ENCODE measurements around the gene ZNF579.

ZNF579 gene

DNA sequence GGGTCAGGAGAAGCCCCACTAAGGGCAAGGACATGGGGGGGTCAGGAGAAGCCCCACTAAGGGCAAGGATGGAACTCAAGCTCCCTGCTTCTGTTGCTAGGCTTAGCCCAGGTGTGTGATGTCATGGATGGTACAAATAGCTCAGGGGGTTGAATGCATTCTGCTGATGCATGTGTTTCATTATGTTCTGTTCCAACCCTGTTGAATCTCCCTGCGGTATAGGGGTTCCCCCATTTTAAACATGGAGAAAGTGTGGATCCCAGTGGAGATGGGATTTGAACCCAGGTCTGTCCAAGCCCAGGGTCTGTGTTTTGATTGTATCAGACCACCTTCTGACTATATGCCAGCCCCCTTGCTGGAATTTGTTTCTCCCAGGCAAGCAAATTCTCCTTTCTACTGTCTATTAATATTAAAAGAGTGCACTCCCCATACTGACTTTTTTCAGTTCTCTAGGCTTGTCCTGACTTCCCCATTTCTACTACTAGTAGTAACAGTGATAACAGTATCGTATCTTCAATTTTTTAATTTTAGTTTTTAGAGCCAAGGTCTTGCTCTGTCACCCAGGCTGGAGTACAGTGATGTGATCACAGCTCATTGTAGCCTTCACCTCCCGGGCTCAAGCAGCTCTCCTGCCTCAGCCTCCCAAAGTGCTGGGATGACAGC, 31.5 kb upstream of the ZNF579 start:
- TF ChIP-seq, protein P1, sequence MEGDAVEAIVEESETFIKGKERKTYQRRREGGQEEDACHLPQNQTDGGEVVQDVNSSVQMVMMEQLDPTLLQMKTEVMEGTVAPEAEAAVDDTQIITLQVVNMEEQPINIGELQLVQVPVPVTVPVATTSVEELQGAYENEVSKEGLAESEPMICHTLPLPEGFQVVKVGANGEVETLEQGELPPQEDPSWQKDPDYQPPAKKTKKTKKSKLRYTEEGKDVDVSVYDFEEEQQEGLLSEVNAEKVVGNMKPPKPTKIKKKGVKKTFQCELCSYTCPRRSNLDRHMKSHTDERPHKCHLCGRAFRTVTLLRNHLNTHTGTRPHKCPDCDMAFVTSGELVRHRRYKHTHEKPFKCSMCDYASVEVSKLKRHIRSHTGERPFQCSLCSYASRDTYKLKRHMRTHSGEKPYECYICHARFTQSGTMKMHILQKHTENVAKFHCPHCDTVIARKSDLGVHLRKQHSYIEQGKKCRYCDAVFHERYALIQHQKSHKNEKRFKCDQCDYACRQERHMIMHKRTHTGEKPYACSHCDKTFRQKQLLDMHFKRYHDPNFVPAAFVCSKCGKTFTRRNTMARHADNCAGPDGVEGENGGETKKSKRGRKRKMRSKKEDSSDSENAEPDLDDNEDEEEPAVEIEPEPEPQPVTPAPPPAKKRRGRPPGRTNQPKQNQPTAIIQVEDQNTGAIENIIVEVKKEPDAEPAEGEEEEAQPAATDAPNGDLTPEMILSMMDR (conservative IDR thresholded peaks at IDR 0.05; ENCODE audit: low read depth, low read length): no peak

DNA sequence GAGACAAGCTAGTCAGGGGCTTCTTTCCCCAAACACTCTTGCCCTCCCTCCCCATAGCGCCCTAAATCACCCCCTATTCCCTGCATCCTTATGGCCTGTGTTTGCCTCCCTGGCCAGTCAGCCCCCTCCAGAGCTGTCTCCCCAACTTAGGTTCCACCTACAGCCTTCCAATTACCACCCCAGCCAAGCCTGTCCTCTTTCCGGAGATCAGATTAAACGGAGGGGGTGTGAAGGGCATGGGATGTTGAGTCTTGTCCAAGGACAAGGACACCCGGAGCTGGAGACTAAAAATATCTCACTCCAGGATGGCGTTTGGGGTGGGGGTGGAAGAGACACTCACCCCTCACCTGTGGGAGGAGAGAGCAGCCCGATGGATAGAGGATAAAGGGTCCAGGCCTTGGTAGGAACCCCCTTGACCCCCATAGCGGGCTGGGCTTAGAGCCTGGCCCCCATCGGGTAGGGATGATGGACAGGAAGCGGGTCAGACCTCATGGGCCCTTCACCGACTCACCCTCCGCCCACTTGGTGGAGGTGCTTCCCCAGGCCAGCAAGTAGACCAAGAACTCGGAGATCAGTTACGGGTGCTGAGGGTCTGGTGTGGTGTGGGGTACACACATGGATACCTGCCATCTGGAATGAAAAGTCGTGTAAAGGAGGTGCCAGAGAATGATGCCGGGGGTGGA, 30.8 kb upstream of the ZNF579 start:
- DNase-seq (ENCODE audit: low read depth): no peak
- no peak overlapping the region for H3K4me3 ChIP-seq (ENCODE audit: low read length)
- TF ChIP-seq, protein P1 (conservative IDR thresholded peaks at IDR 0.05; ENCODE audit: low read depth, low read length): no peak

More for the DNA sequence above, 31.5 kb upstream of the ZNF579 start:
- DNase-seq (ENCODE audit: low read depth): no peak
- no peak overlapping the region for H3K4me3 ChIP-seq (ENCODE audit: low read length)

DNA sequence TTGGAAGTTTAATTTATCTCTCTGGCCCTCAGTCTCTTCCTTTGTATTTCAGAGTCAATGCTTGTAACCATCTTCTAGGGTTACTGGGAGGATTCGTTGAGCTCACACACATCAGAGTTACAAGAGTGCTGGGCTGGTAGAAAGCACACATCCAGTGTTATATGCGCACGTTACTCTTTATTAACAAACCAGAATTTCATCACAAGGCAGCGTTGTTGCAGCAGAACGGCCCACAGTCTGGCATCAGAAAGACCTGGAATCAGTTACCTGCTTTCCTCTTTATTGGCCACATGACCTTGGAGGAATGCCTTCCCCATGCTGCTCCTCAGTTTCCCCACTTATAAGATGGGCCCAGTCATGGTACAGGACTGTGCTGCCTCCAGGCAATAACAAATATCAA, 28.7 kb upstream of the ZNF579 start:
- TF ChIP-seq, protein P1 (conservative IDR thresholded peaks at IDR 0.05; ENCODE audit: low read depth, low read length): no peak
- no peak overlapping the region for H3K4me3 ChIP-seq (ENCODE audit: low read length)
- no peak for DNase-seq (ENCODE audit: low read depth)

DNA sequence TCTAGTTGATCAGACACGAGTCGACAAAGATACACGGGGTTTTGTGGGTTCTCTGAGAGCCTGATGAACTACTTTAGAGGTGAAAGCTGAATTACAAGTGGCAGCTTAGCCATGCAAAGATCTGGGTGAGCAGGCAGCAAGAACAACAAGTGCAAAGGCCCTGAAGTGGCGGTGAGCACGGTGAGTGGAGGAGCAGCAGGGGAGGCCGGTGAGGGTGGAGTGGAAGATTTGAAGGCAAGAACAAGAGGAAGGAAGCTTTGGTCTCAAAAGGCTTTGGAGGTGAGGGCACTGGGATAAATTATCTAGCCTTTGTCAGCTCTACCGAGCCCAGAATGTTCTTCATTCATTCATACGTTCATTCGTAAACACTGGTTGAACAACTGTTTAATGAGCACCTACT, 26.2 kb upstream of the ZNF579 start:
- TF ChIP-seq, protein P1 (conservative IDR thresholded peaks at IDR 0.05; ENCODE audit: low read depth, low read length): no peak
- no peak for DNase-seq (ENCODE audit: low read depth)
- H3K4me3 ChIP-seq (ENCODE audit: low read length): peak overlapping the region; percentile 92

DNA sequence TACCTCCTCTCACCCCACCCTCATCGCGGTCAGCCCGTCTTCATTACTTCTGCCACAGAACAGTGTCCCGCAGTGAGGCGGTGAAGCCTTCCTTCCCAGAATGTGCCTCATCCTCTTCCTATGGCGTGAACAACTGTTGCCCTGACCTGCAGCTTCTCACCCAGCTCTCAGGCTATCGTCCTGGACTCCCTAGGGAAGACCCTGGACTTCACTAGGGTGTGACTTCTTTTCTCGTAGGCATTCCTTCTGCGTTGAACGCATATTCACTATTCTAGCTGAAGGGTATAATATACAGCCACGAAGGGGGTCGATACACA, 25.8 kb upstream of the ZNF579 start:
- TF ChIP-seq, protein P1 (conservative IDR thresholded peaks at IDR 0.05; ENCODE audit: low read depth, low read length): no peak
- no peak for DNase-seq (ENCODE audit: low read depth)

DNA sequence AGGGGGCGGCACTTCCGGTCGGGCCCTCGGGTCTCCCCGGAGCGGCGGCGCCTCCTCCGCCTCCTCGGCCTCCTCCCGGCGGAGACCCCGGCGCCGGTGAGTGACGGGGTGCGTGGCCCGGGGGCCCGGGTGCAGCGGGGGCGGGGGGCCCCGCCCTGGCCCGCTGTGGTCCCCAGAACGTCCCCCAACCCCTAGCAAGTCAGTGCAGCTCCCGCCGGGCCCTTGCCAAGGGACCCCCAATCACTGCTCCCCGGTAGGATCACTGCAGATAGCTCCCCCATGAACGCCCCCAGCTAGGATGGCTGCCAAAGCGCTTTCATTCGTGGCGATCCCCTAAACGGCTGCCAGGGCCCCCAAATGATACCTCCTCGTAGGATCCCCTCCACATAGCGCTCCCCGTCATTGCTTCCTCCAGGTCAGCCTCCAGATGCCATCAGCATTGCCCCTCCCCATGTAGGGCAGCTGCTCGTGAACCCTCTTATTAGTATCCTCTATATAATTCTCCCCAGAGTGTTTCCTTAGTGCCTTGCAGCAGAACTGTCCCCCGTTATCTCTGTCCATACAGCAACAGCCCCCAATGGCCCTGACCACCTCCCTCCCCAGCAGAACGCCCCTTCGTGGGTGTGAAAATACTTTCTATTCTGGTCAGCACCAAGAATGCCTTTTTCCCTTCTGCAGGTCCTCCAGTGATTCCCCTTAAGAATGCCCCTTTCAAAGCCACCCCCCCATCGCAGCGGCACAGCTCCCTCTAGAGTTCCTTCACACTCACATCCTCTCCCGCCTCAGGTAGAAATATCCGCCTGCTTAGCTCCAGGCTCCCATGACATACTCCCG, 25.2 kb upstream of the ZNF579 start, which contains the start of gene ZNF865:
TSS of gene ZNF865 (plus strand) at position 11 of the 834 bp plus-strand sequence. CDS start 7,972 bp downstream, outside the sequence.
- DNase-seq (ENCODE audit: low read depth): peak; percentile 69
- TF ChIP-seq, protein P1 (conservative IDR thresholded peaks at IDR 0.05; ENCODE audit: low read depth, low read length): peak; percentile 87
- peak within 1 kb of the TSS; percentile 92 for H3K4me3 ChIP-seq (ENCODE audit: low read length)

More for the DNA sequence above, 25.8 kb upstream of the ZNF579 start:
- peak overlapping the region; percentile 92 for H3K4me3 ChIP-seq (ENCODE audit: low read length)

Data from retinal pigment epithelial cell (primary cell).